HEK293 (cell line): ENCODE results near the gene AIMP2.

ENCODE experiments used
- GFI1B ChIP-seq: fragments of 450-650 bp; formaldehyde crosslinking; IDR thresholded peaks from 2 replicates; pipeline ENCODE4 v1.5.1; 2016; ENCODE audit warnings: missing biosample characterization, missing genetic modification characterization
- OVOL3 ChIP-seq: fragments of 450-650 bp; formaldehyde crosslinking; IDR thresholded peaks from 2 replicates; pipeline ENCODE4 v1.5.1; 2016; ENCODE audit warnings: missing biosample characterization, missing genetic modification characterization
- YY1 ChIP-seq: fragments of 450-650 bp; formaldehyde crosslinking; IDR thresholded peaks from 2 replicates; pipeline ENCODE4 v1.5.1; 2018; ENCODE audit warnings: missing biosample characterization, missing genetic modification characterization
- ZBTB8A ChIP-seq: fragments of 450-650 bp; formaldehyde crosslinking; IDR thresholded peaks from 2 replicates; pipeline ENCODE4 v1.5.1; 2016; ENCODE audit warnings: missing biosample characterization, missing genetic modification characterization
- ZNF266 ChIP-seq: fragments of 450-650 bp; formaldehyde crosslinking; IDR thresholded peaks from 2 replicates; pipeline ENCODE4 v1.5.1; 2016; ENCODE audit warnings: missing biosample characterization, missing genetic modification characterization, low read depth
- ZNF274 ChIP-seq, 2 experiments: fragments of 200-500 bp in 1 of 2; fragments of 450-650 bp in 1 of 2; sonication (Bioruptor generic) in 1 of 2; formaldehyde crosslinking in 1 of 2; IDR thresholded peaks; 2 replicates each; pipeline versions ENCODE4 v1.5.1 to v1.6.1; 2014 to 2016; ENCODE audit warnings: borderline replicate concordance in 1 of 2, inconsistent platforms in 1 of 2, low read length in 1 of 2, missing biosample characterization in 1 of 2, missing genetic modification characterization in 1 of 2
- ZNF670 ChIP-seq: fragments of 450-650 bp; formaldehyde crosslinking; IDR thresholded peaks from 2 replicates; pipeline ENCODE4 v1.5.1; 2016; ENCODE audit warnings: missing biosample characterization, missing genetic modification characterization, low read depth
- ZNF707 ChIP-seq: fragments of 450-650 bp; formaldehyde crosslinking; IDR thresholded peaks from 2 replicates; pipeline ENCODE4 v1.5.1; 2016; ENCODE audit warnings: missing biosample characterization, missing genetic modification characterization
- TF ChIP-seq, protein P1 (sequence below): fragments of 450-650 bp; formaldehyde crosslinking; IDR thresholded peaks from 2 replicates; pipeline ENCODE4 v1.5.1; 2016; ENCODE audit warnings: missing biosample characterization, missing genetic modification characterization
- TF ChIP-seq, protein P2 (sequence below): fragments of 450-650 bp; formaldehyde crosslinking; IDR thresholded peaks from 2 replicates; pipeline ENCODE4 v1.5.1; 2016; ENCODE audit warnings: missing biosample characterization, missing genetic modification characterization
- TF ChIP-seq, protein P3 (sequence below): fragments of 450-650 bp; formaldehyde crosslinking; IDR thresholded peaks from 2 replicates; pipeline ENCODE4 v1.5.1; 2016; ENCODE audit warnings: missing biosample characterization, missing genetic modification characterization
- TF ChIP-seq, protein P4 (sequence below): fragments of 450-650 bp; formaldehyde crosslinking; IDR thresholded peaks from 2 replicates; pipeline ENCODE4 v1.5.1; 2016; ENCODE audit warnings: missing biosample characterization, missing genetic modification characterization, borderline replicate concordance
- TF ChIP-seq, protein P5 (sequence below): fragments of 450-650 bp; formaldehyde crosslinking; IDR thresholded peaks from 2 replicates; pipeline ENCODE4 v1.5.1; 2016; ENCODE audit warnings: missing biosample characterization, missing genetic modification characterization

DNA sequence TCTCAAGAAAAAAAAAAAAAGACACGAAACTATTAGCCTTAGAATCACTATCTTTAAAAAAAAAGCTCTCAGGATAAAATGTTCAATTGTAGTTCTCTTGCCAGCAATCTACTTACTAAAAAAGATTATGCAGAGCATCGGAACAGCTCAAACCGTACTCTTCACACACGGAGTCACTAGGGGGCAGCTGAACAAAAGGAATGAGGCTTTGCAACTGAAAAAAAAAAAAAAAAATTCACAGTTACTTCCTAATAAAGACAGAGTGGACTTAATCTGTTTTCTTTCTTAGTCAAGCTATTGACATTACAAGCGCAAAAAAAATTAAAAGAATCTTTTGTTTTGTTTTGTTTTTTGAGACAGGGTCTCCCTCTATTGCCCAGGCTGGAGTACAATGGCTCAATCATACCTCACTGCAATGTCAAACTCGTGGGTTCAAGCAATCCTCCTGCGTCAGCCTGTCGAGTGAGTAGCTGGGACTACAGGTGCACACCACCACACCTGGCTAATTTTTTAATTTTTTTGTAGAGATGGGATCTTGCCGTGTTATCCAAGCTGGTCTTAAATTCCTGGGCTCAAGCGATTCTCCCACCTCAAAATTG lies 11.8 kb upstream of the AIMP2 start:
- TF ChIP-seq, protein P1, sequence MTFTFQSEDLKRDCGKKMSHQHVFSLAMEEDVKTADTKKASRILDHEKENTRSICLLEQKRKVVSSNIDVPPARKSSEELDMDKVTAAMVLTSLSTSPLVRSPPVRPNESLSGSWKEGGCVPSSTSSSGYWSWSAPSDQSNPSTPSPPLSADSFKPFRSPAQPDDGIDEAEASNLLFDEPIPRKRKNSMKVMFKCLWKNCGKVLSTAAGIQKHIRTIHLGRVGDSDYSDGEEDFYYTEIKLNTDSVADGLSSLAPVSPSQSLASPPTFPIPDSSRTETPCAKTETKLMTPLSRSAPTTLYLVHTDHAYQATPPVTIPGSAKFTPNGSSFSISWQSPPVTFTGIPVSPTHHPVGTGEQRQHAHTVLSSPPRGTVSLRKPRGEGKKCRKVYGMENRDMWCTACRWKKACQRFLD: no peak
- TF ChIP-seq, protein P2, sequence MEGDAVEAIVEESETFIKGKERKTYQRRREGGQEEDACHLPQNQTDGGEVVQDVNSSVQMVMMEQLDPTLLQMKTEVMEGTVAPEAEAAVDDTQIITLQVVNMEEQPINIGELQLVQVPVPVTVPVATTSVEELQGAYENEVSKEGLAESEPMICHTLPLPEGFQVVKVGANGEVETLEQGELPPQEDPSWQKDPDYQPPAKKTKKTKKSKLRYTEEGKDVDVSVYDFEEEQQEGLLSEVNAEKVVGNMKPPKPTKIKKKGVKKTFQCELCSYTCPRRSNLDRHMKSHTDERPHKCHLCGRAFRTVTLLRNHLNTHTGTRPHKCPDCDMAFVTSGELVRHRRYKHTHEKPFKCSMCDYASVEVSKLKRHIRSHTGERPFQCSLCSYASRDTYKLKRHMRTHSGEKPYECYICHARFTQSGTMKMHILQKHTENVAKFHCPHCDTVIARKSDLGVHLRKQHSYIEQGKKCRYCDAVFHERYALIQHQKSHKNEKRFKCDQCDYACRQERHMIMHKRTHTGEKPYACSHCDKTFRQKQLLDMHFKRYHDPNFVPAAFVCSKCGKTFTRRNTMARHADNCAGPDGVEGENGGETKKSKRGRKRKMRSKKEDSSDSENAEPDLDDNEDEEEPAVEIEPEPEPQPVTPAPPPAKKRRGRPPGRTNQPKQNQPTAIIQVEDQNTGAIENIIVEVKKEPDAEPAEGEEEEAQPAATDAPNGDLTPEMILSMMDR (tag by site-specific recombination): no peak; the same call in 1 of the 2 replicates
- TF ChIP-seq, protein P3, sequence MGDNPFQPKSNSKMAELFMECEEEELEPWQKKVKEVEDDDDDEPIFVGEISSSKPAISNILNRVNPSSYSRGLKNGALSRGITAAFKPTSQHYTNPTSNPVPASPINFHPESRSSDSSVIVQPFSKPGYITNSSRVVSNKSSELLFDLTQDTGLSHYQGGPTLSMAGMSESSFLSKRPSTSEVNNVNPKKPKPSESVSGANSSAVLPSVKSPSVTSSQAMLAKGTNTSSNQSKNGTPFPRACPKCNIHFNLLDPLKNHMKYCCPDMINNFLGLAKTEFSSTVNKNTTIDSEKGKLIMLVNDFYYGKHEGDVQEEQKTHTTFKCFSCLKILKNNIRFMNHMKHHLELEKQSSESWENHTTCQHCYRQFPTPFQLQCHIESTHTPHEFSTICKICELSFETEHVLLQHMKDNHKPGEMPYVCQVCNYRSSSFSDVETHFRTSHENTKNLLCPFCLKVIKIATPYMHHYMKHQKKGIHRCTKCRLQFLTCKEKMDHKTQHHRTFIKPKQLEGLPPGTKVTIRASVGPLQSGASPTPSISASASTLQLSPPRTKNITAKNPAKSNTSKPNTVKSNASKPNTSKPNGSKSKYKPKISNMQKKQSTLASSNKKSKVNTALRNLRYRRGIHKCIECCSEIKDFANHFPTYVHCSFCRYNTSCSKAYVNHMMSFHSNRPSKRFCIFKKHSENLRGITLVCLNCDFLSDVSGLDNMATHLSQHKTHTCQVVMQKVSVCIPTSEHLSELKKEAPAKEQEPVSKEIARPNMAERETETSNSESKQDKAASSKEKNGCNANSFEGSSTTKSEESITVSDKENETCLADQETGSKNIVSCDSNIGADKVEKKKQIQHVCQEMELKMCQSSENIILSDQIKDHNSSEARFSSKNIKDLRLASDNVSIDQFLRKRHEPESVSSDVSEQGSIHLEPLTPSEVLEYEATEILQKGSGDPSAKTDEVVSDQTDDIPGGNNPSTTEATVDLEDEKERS: no peak
- TF ChIP-seq ZNF274 (IDR thresholded peaks at IDR 0.05; ENCODE audit: low read length) (no peak), ZNF274 (tag by site-specific recombination; IDR thresholded peaks at IDR 0.05; ENCODE audit: borderline replicate concordance) (no peak), ZBTB8A (no peak), ZNF707 (tag by site-specific recombination) (no peak), ZNF266 (no peak), ZNF670 (tag by site-specific recombination) (no peak), OVOL3 (tag by site-specific recombination) (no peak), YY1 (tag by site-specific recombination) (no peak), GFI1B (tag by site-specific recombination) (no peak)
- TF ChIP-seq, protein P4, sequence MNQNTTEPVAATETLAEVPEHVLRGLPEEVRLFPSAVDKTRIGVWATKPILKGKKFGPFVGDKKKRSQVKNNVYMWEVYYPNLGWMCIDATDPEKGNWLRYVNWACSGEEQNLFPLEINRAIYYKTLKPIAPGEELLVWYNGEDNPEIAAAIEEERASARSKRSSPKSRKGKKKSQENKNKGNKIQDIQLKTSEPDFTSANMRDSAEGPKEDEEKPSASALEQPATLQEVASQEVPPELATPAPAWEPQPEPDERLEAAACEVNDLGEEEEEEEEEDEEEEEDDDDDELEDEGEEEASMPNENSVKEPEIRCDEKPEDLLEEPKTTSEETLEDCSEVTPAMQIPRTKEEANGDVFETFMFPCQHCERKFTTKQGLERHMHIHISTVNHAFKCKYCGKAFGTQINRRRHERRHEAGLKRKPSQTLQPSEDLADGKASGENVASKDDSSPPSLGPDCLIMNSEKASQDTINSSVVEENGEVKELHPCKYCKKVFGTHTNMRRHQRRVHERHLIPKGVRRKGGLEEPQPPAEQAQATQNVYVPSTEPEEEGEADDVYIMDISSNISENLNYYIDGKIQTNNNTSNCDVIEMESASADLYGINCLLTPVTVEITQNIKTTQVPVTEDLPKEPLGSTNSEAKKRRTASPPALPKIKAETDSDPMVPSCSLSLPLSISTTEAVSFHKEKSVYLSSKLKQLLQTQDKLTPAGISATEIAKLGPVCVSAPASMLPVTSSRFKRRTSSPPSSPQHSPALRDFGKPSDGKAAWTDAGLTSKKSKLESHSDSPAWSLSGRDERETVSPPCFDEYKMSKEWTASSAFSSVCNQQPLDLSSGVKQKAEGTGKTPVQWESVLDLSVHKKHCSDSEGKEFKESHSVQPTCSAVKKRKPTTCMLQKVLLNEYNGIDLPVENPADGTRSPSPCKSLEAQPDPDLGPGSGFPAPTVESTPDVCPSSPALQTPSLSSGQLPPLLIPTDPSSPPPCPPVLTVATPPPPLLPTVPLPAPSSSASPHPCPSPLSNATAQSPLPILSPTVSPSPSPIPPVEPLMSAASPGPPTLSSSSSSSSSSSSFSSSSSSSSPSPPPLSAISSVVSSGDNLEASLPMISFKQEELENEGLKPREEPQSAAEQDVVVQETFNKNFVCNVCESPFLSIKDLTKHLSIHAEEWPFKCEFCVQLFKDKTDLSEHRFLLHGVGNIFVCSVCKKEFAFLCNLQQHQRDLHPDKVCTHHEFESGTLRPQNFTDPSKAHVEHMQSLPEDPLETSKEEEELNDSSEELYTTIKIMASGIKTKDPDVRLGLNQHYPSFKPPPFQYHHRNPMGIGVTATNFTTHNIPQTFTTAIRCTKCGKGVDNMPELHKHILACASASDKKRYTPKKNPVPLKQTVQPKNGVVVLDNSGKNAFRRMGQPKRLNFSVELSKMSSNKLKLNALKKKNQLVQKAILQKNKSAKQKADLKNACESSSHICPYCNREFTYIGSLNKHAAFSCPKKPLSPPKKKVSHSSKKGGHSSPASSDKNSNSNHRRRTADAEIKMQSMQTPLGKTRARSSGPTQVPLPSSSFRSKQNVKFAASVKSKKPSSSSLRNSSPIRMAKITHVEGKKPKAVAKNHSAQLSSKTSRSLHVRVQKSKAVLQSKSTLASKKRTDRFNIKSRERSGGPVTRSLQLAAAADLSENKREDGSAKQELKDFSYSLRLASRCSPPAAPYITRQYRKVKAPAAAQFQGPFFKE (tag by site-specific recombination): no peak
- TF ChIP-seq, protein P5, sequence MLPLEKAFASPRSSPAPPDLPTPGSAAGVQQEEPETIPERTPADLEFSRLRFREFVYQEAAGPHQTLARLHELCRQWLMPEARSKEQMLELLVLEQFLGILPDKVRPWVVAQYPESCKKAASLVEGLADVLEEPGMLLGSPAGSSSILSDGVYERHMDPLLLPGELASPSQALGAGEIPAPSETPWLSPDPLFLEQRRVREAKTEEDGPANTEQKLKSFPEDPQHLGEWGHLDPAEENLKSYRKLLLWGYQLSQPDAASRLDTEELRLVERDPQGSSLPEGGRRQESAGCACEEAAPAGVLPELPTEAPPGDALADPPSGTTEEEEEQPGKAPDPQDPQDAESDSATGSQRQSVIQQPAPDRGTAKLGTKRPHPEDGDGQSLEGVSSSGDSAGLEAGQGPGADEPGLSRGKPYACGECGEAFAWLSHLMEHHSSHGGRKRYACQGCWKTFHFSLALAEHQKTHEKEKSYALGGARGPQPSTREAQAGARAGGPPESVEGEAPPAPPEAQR (tag by site-specific recombination): no peak
